Mesenchymal stem cell (in vitro differentiated cells and primary cell): ENCODE results near the gene SEMA4D.

ENCODE experiments used
- DNase-seq: peaks from one replicate; pipeline ENCODE4 v3.0.0-alpha.2; 2013
- H2AFZ ChIP-seq: one replicate; pipeline ENCODE4 v1.6.1; 2013; ENCODE audit warnings: low read depth, mild to moderate bottlenecking, control low read depth, inconsistent platforms, low read length, moderate library complexity
- H2AK5ac ChIP-seq: 2 replicates; pipeline ENCODE4 v1.6.1; 2013; ENCODE audit warnings: low read length, moderate library complexity, mild to moderate bottlenecking, inconsistent platforms; ENCODE audit not compliant: severe bottlenecking
- H2BK120ac ChIP-seq: one replicate; pipeline ENCODE4 v1.6.1; 2013; ENCODE audit warnings: low read depth, mild to moderate bottlenecking, inconsistent platforms, low read length, moderate library complexity
- H2BK12ac ChIP-seq, 2 experiments: one replicate each; pipeline ENCODE4 v1.6.1; 2013; ENCODE audit warnings: inconsistent platforms in 2 of 2, low read length in 2 of 2, mild to moderate bottlenecking in 2 of 2, moderate library complexity in 2 of 2, control low read depth in 1 of 2
- H2BK15ac ChIP-seq: one replicate; pipeline ENCODE4 v1.6.1; 2013; ENCODE audit warnings: mild to moderate bottlenecking, low read depth, inconsistent platforms; ENCODE audit not compliant: poor library complexity, severe bottlenecking
- H2BK5ac ChIP-seq: 2 replicates; pipeline ENCODE4 v1.6.1; 2013; ENCODE audit warnings: low read depth, mild to moderate bottlenecking, low read length, control low read depth, inconsistent platforms; ENCODE audit not compliant: poor library complexity, severe bottlenecking
- H3K14ac ChIP-seq, 2 experiments: one replicate each; pipeline ENCODE4 v1.6.1; 2013; ENCODE audit warnings: inconsistent platforms in 2 of 2, low read length in 2 of 2, control low read depth in 1 of 2, mild to moderate bottlenecking in 1 of 2, moderate library complexity in 1 of 2
- H3K18ac ChIP-seq, 2 experiments: one replicate each; pipeline ENCODE4 v1.6.1; 2013; ENCODE audit warnings: inconsistent platforms in 2 of 2, low read length in 2 of 2, control low read depth in 1 of 2, low read depth in 1 of 2, mild to moderate bottlenecking in 1 of 2
- H3K23ac ChIP-seq, 2 experiments: one replicate each; pipeline ENCODE4 v1.6.1; 2013; ENCODE audit warnings: inconsistent platforms in 2 of 2, low read length in 2 of 2, mild to moderate bottlenecking in 2 of 2, moderate library complexity in 2 of 2, control low read depth in 1 of 2
- H3K27ac ChIP-seq: 2 replicates; pipeline ENCODE4 v1.5.1; 2013; ENCODE audit warnings: mild to moderate bottlenecking, moderate library complexity, low read length, control low read depth, inconsistent platforms; ENCODE audit not compliant: poor library complexity, severe bottlenecking
- H3K27me3 ChIP-seq, 2 experiments: 2 replicates each; pipeline versions ENCODE4 v1.6.1 to v1.7.0; 2013; ENCODE audit warnings: low read length in 2 of 2, mild to moderate bottlenecking in 2 of 2, moderate library complexity in 2 of 2, control low read depth in 1 of 2, inconsistent platforms in 1 of 2; ENCODE audit not compliant: control insufficient read depth in 1 of 2, insufficient read depth in 1 of 2
- H3K36me3 ChIP-seq, 2 experiments: 2 replicates each; pipeline versions ENCODE4 v1.6.1 to v1.7.0; 2013; ENCODE audit warnings: low read length in 2 of 2, control low read depth in 1 of 2, inconsistent platforms in 1 of 2, low read depth in 1 of 2, mild to moderate bottlenecking in 1 of 2; ENCODE audit not compliant: insufficient read depth in 2 of 2, control insufficient read depth in 1 of 2
- H3K4ac ChIP-seq, 2 experiments: one replicate each; pipeline ENCODE4 v1.6.1; 2013; ENCODE audit warnings: inconsistent platforms in 2 of 2, low read length in 2 of 2, mild to moderate bottlenecking in 2 of 2, moderate library complexity in 2 of 2, control low read depth in 1 of 2, low read depth in 1 of 2
- H3K4me1 ChIP-seq: 2 replicates; pipeline ENCODE4 v1.6.1; 2013; ENCODE audit warnings: low read depth, low read length, control low read depth; ENCODE audit not compliant: control insufficient read depth, insufficient read depth
- H3K4me2 ChIP-seq: 2 replicates; pipeline ENCODE4 v1.6.1; 2013; ENCODE audit warnings: low read length, mild to moderate bottlenecking, inconsistent platforms; ENCODE audit not compliant: poor library complexity, severe bottlenecking
- H3K4me3 ChIP-seq, 2 experiments: 2 replicates each; pipeline versions ENCODE4 v1.5.1 to v1.7.0; 2013; ENCODE audit warnings: low read length in 2 of 2, mild to moderate bottlenecking in 2 of 2, control low read depth in 1 of 2, low read depth in 1 of 2; ENCODE audit not compliant: insufficient read depth in 1 of 2
- H3K79me1 ChIP-seq: replicated peaks from 2 replicates; pipeline ENCODE4 v1.6.1; 2013; ENCODE audit warnings: mild to moderate bottlenecking, control low read depth, low read length, inconsistent platforms; ENCODE audit not compliant: poor library complexity, severe bottlenecking
- H3K9ac ChIP-seq: 2 replicates; pipeline ENCODE4 v1.7.0; 2013; ENCODE audit warnings: mild to moderate bottlenecking, low read length, moderate library complexity
- H3K9me3 ChIP-seq: 2 replicates; pipeline ENCODE4 v1.7.0; 2013; ENCODE audit warnings: mild to moderate bottlenecking, low read length; ENCODE audit not compliant: control insufficient read depth
- H4K8ac ChIP-seq: one replicate; pipeline ENCODE4 v1.6.1; 2013; ENCODE audit warnings: inconsistent platforms, mild to moderate bottlenecking, low read length, moderate library complexity
- H4K91ac ChIP-seq: one replicate; pipeline ENCODE4 v1.6.1; 2013; ENCODE audit warnings: mild to moderate bottlenecking, low read length, inconsistent platforms
- WGBS: methylation state at CpG from one replicate; pipeline ENCODE4 v1.1.7; 2013; ENCODE audit warnings: mixed read lengths; 5-methylcytosine and 5-hydroxymethylcytosine counted together

Gene SEMA4D

DNA sequence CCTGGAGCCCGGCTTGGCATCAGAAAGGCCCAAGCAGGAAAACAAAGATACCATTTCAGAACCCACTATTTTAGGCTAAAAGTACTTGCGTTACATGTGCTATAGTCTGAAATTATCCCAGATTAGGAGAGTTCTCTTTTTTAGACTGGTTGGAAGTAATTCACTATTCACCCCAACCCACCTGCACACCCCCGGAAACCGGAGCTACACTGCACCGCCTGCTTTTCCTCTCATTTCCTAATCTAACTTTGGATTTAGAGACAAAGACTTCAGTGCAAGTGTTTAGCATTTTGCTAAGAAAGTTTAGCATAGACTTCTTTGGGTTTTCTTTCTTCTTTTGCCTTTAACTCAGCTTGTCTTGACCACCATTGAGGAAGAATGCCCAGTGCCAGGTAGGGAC, 100.4 kb downstream of the SEMA4D start:
- Histone ChIP-seq H3K18ac (no peak overlapping the region), H3K14ac (no peak overlapping the region), H3K4me1 (peaks cover 8% of the 10 kb centered on the region), H3K79me1 (peaks cover 2% of the 10 kb centered on the region), H3K4me2 (no peak overlapping the region), H3K27me3 (peaks cover 0 to 8% of the 10 kb centered on the region in 2 experiments), H4K8ac (no peak overlapping the region), H2BK15ac (no peak overlapping the region), H3K27ac (no peak overlapping the region), H3K36me3 (peaks cover 0 to 62% of the 10 kb centered on the region in 2 experiments), H3K23ac (no peak overlapping the region), H2BK12ac (no peak overlapping the region), H4K91ac (no peak overlapping the region), H3K9ac (no peak overlapping the region), H2BK5ac (no peak overlapping the region), H2BK120ac (no peak overlapping the region), H3K9me3 (no peaks in the 10 kb centered on the region), H2AFZ (no peak overlapping the region), H3K4ac (no peak overlapping the region), H2AK5ac (no peak overlapping the region), H3K4me3 (no peak overlapping the region)
- WGBS: 100% methylated on average over 1 of the region's 5 CpGs
- DNase-seq: no peak

DNA sequence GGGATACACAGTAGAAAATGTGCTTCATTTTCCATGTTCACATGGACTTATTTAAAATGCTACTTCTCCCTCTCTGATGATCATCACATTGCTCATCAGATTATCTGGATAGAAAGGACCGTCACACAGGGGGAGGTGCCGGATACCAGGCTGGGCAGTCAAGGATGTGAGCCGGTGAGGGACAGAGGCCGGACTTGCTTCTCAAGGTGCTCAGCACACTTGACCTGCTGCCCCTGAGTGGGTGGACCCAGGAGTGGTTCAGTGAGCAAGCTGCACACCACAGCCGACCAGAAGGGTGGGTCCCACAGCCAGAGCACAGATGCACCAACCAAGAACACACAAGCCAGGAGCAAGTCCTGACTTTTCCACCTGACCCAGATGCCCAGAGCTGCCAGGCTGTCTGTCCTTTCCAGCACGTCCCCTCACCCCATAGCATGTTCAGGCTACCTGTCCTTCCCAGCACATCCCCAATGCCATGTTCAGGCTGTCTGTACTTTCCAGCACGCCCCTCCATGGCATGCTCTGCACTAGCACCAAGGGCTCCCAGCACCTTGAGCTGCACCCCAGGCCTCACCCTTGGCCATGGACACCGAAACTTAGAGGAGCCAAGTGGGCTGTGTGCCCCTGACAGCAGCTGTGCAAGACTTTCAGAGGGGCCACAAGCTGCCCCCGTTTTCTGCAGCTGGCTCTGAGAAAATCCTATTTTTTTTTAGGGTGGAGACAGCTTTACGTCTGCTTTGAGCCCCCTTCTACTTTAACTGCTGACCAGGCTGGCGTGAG, 101.8 kb downstream of the SEMA4D start:
- Histone ChIP-seq H3K36me3 (peaks cover 0 to 63% of the 10 kb centered on the region in 2 experiments), H3K18ac (no peak overlapping the region), H2BK12ac (no peak overlapping the region), H2BK5ac (no peak overlapping the region), H3K9ac (no peak overlapping the region), H3K27ac (no peak overlapping the region), H3K23ac (no peak overlapping the region), H3K4me3 (no peak overlapping the region), H2AFZ (no peak overlapping the region), H4K91ac (no peak overlapping the region), H3K4me2 (no peak overlapping the region), H2BK15ac (no peak overlapping the region), H3K14ac (peak overlapping the region in 1 of 2 experiments; percentile 2), H3K4ac (no peak overlapping the region), H3K27me3 (peaks cover 0 to 8% of the 10 kb centered on the region in 2 experiments), H3K79me1 (peaks cover 2% of the 10 kb centered on the region), H3K9me3 (no peaks in the 10 kb centered on the region), H3K4me1 (peaks cover 13% of the 10 kb centered on the region), H2AK5ac (no peak overlapping the region), H2BK120ac (no peak overlapping the region), H4K8ac (no peak overlapping the region)
- 86% methylated on average over 11 of the region's 11 CpGs for WGBS
- DNase-seq: no peak

GRCh38 chr9:89394412-89394811, 103.5 kb downstream of the SEMA4D start:
- Histone ChIP-seq H3K4me1 (peaks cover 22% of the 10 kb centered on the region), H3K27ac (no peak overlapping the region), H2BK120ac (no peak overlapping the region), H3K18ac (no peak overlapping the region), H3K9ac (no peak overlapping the region), H3K27me3 (no peaks in the 10 kb centered on the region), H4K91ac (peak overlapping the region; percentile 6), H3K14ac (no peak overlapping the region), H3K79me1 (peaks cover 2% of the 10 kb centered on the region), H2BK5ac (no peak overlapping the region), H2AFZ (no peak overlapping the region), H3K36me3 (peaks cover 0 to 71% of the 10 kb centered on the region in 2 experiments), H3K4ac (peak overlapping the region in 1 of 2 experiments; percentile 30), H3K4me3 (no peak overlapping the region), H3K4me2 (no peak overlapping the region), H2BK12ac (peak overlapping the region in 1 of 2 experiments; percentile 63), H2BK15ac (no peak overlapping the region), H4K8ac (no peak overlapping the region), H3K9me3 (no peaks in the 10 kb centered on the region), H2AK5ac (no peak overlapping the region), H3K23ac (no peak overlapping the region)
- no peak for DNase-seq
- WGBS: 94% methylated on average over 12 of the region's 12 CpGs

GRCh38 chr9:89391585-89391984, 106.3 kb downstream of the SEMA4D start:
- Histone ChIP-seq H2BK15ac (peak overlapping the region; percentile 70), H3K4me2 (no peak overlapping the region), H3K4ac (no peak overlapping the region)

More at GRCh38 chr9:89391585-89391984, 106.3 kb downstream of the SEMA4D start:
- no peak overlapping the region for H3K23ac ChIP-seq
- peak overlapping the region; percentile 14 to 48 for H3K18ac ChIP-seq
- peaks cover 0 to 78% of the 10 kb centered on the region in 2 experiments for H3K36me3 ChIP-seq
- 69% methylated on average over 6 of the region's 6 CpGs for WGBS
- H2BK120ac ChIP-seq: no peak overlapping the region
- H2AFZ ChIP-seq: no peak overlapping the region
- no peaks in the 10 kb centered on the region for H3K79me1 ChIP-seq
- DNase-seq: peak; percentile 49
- H2BK5ac ChIP-seq: no peak overlapping the region
- peak overlapping the region; percentile 3 for H2AK5ac ChIP-seq
- no peak overlapping the region for H2BK12ac ChIP-seq
- peak overlapping the region; percentile 52 for H4K91ac ChIP-seq
- H3K9ac ChIP-seq: no peak overlapping the region
- H3K4me3 ChIP-seq: no peak overlapping the region
- H3K27ac ChIP-seq: no peak overlapping the region
- peak overlapping the region in 1 of 2 experiments; percentile 64 for H3K14ac ChIP-seq
- no peak overlapping the region for H4K8ac ChIP-seq
- peaks cover 24% of the 10 kb centered on the region for H3K4me1 ChIP-seq
- no peaks in the 10 kb centered on the region for H3K27me3 ChIP-seq
- no peaks in the 10 kb centered on the region for H3K9me3 ChIP-seq
